Endothelial cell (in vitro differentiated cells): ENCODE data around the gene TSPAN8. TPM values are rescaled to one million over a fixed set of nuclear protein-coding genes. Genes with fewer than 3 reads are reported as not detected.

Experiments
- DNase-seq: peaks from one replicate; pipeline ENCODE4 v3.0.0; 2021; ENCODE audit warnings: low spot score
- H3K27ac Mint-ChIP-seq: one replicate; pipeline ENCODE4 v1.8.0; 2021; ENCODE audit warnings: mixed read lengths, inconsistent platforms; ENCODE audit not compliant: unreplicated experiment
- H3K27me3 Mint-ChIP-seq: one replicate; pipeline ENCODE4 v1.8.0; 2021; ENCODE audit warnings: mild to moderate bottlenecking, moderate library complexity, mixed read lengths, inconsistent platforms; ENCODE audit not compliant: unreplicated experiment
- H3K36me3 Mint-ChIP-seq: one replicate; pipeline ENCODE4 v1.8.0; 2021; ENCODE audit warnings: mild to moderate bottlenecking, low read depth, mixed read lengths, inconsistent platforms; ENCODE audit not compliant: unreplicated experiment
- H3K4me1 Mint-ChIP-seq: one replicate; pipeline ENCODE4 v1.8.0; 2021; ENCODE audit warnings: mild to moderate bottlenecking, mixed read lengths, inconsistent platforms; ENCODE audit not compliant: unreplicated experiment
- H3K4me3 Mint-ChIP-seq: one replicate; pipeline ENCODE4 v1.8.0; 2021; ENCODE audit warnings: mild to moderate bottlenecking, mixed read lengths, inconsistent platforms; ENCODE audit not compliant: unreplicated experiment
- H3K9me3 Mint-ChIP-seq: one replicate; pipeline ENCODE4 v1.8.0; 2021; ENCODE audit warnings: mixed read lengths, inconsistent platforms; ENCODE audit not compliant: unreplicated experiment
- total RNA-seq: library from RNA; stranded (reverse); fragmentation: NEBNext Ultra II Directional; extraction: Animal tissue kit (Norgen Biotek cat#: 25700); gene quantifications from one replicate; pipeline ENCODE4 v1.2.1, GENCODE V29; 2021; ENCODE audit not compliant: unreplicated experiment
- TF ChIP-seq, protein P1 (sequence below): fragments of 200-600 bp; sonication (generic); IDR thresholded peaks from one replicate; pipeline ENCODE4 v1.5.0; 2021; ENCODE audit warnings: antibody characterized with exemption; ENCODE audit not compliant: unreplicated experiment

Gene TSPAN8
- total RNA-seq, 1 donor from 2014 or later: not detected

- no peak for DNase-seq
- Mint-ChIP-seq H3K27me3 (no peaks in the 10 kb centered on the region), H3K9me3 (no peaks in the 10 kb centered on the region), H3K36me3 (no peaks in the 10 kb centered on the region), H3K4me1 (peaks cover 6% of the 10 kb centered on the region), H3K27ac (peak overlapping the region; percentile 5), H3K4me3 (no peak overlapping the region)
- TF ChIP-seq, protein P1, sequence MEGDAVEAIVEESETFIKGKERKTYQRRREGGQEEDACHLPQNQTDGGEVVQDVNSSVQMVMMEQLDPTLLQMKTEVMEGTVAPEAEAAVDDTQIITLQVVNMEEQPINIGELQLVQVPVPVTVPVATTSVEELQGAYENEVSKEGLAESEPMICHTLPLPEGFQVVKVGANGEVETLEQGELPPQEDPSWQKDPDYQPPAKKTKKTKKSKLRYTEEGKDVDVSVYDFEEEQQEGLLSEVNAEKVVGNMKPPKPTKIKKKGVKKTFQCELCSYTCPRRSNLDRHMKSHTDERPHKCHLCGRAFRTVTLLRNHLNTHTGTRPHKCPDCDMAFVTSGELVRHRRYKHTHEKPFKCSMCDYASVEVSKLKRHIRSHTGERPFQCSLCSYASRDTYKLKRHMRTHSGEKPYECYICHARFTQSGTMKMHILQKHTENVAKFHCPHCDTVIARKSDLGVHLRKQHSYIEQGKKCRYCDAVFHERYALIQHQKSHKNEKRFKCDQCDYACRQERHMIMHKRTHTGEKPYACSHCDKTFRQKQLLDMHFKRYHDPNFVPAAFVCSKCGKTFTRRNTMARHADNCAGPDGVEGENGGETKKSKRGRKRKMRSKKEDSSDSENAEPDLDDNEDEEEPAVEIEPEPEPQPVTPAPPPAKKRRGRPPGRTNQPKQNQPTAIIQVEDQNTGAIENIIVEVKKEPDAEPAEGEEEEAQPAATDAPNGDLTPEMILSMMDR: no peak
Measured at GRCh38 chr12:71186571-71187288, 28.9 kb upstream of the TSPAN8 start.

DNA sequence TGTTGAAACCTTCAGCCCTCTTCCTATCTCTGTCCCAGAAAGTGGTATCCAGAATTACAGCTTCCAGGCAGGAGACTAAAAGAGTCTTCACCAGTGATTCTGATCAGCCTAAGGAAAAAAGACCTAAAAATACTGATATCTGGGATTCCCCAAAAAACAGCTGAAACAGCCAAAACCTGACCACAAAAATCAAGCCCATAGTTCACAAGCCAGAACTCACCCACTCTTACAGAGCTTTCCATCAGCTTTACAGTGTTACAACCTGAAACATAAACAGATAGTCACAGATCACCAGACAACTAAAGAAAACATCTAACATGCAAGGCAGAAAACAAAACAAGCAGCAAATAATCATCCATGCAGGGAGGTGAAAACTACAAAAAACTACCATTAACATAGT lies 26.0 kb upstream of the TSPAN8 start:
- TF ChIP-seq, protein P1: no peak
- Mint-ChIP-seq H3K27me3 (no peaks in the 10 kb centered on the region), H3K4me1 (no peaks in the 10 kb centered on the region), H3K36me3 (no peaks in the 10 kb centered on the region), H3K9me3 (no peaks in the 10 kb centered on the region), H3K4me3 (no peak overlapping the region), H3K27ac (no peak overlapping the region)
- DNase-seq: no peak

- Mint-ChIP-seq H3K27ac (no peak overlapping the region), H3K36me3 (no peaks in the 10 kb centered on the region), H3K9me3 (no peaks in the 10 kb centered on the region), H3K4me3 (no peak overlapping the region), H3K4me1 (no peaks in the 10 kb centered on the region), H3K27me3 (no peaks in the 10 kb centered on the region)
- DNase-seq: no peak
- TF ChIP-seq, protein P1: no peak
Measured at GRCh38 chr12:71183018-71183417, 25.2 kb upstream of the TSPAN8 start.

DNA sequence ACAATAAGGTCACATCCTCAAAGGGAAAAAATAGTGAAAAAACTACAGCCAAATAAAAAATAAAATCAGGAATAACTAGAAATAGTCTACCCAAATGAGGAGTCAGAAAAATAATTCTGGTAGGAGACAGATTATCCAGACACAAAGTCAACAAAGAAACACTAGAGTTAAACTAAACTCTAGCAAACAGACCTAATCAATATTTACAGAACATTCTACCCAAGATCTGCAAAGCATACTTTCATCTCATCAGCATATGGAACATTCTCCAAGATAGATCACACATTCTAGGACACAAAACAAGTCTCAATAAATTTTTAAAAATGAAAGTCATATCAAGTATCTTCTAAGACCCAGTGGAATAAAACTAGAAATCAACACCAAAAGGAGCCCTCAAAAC lies 20.4 kb upstream of the TSPAN8 start:
- Mint-ChIP-seq H3K4me3 (no peak overlapping the region), H3K27ac (no peak overlapping the region), H3K27me3 (no peaks in the 10 kb centered on the region), H3K4me1 (no peaks in the 10 kb centered on the region), H3K9me3 (no peaks in the 10 kb centered on the region), H3K36me3 (no peaks in the 10 kb centered on the region)
- TF ChIP-seq, protein P1: no peak
- DNase-seq: no peak

DNA sequence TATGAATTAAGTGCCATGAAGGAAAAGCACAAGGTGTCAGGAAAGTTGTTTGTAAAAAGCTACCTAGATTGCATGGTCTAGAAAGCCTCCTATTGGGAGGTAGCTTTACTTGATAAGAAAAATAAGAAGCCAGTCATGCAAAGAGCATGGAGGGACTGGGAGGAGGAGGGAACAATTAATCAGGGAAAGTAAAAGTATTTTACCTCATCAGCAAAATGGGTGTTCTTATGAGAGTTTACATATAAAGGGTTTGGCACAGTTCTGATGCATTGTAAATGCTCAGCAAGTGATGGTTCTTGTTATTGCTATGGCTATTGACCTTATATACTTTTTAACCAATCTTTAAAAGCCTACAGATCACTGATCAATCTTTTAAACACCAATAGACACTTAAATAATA lies 17.0 kb upstream of the TSPAN8 start:
- TF ChIP-seq, protein P1: no peak
- DNase-seq: no peak
- H3K27me3 Mint-ChIP-seq: no peaks in the 10 kb centered on the region
- H3K36me3 Mint-ChIP-seq: no peaks in the 10 kb centered on the region
- no peak overlapping the region for H3K27ac Mint-ChIP-seq
- no peaks in the 10 kb centered on the region for H3K4me1 Mint-ChIP-seq
- H3K9me3 Mint-ChIP-seq: no peaks in the 10 kb centered on the region
- no peak overlapping the region for H3K4me3 Mint-ChIP-seq
